GM18505 (cell line): ENCODE results near the gene PTGS2.
"Not testable (repeated sequence)": the region's sequence is repeated elsewhere in the genome, so short reads cannot be mapped to it uniquely, and the experiment has no call there.

Experiments
- ATAC-seq: cut with Tn5 transposase; IDR thresholded peaks from one replicate; pipeline ENCODE4 v1.9.1; 2021; ENCODE audit not compliant: unreplicated experiment
- POLR2A ChIP-seq: IDR thresholded peaks from 4 replicates; pipeline ENCODE4 v1.6.1; 2011; ENCODE audit warnings: borderline replicate concordance; ENCODE audit not compliant: insufficient read depth, insufficient read length; ENCODE audit errors: extremely low read depth

The PTGS2 gene

DNA sequence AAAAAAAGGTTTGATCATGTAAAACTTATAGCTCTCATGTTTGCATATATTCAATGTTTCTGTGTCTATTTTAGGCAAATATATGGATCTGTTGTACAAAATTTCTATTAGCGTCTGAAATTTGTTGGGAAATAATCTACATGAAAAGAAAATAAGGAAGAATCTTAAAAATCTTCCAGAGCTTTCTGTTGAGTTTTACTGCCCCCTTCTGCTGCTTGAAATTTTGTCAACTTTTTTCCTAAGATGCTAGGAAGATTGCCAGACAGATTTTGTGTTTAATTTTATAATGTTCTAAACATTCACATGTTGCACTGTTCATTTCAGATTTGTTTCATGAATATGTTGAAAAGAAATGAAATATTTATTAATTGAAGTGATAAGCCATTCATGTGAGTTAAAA lies 2.5 kb upstream of the PTGS2 start:
- TF ChIP-seq POLR2A: no peak
- no peak for ATAC-seq

DNA sequence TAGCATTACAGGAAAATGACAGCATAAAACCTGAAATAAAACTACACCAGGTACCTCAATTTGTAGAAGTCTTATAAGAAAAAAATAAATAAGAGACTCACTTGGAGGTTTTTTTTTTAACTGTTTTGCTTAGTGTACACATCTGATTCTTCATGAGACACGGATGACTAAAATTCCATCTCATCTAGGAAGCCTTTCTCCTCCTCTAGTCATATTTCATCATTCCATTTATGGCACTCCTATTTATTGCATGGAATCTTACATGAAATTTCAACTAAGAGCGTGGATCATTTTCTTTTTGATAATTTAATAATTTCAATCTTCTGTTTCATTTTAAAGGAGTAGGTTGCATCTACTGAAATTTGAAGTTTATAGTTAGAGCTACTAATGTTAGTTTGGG lies 1.6 kb upstream of the PTGS2 start:
- no peak for ATAC-seq
- TF ChIP-seq POLR2A: no peak

DNA sequence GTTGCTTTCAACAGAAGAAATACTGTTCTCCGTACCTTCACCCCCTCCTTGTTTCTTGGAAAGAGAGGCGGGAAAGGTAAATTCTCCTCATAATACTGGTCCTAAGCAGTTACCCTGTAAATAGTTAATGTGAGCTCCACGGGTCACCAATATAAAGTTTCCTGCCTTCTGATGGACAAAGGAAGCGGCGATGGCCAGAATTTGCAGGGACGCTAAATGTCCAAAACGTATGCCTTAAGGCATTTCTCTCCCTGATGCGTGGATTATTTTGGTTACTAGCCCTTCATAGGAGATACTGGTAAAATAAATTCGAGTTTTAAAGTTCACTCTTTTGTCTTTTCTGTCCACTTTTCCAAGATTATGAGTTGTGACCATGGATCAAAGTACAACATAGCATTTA lies 898 bp upstream of the PTGS2 start:
- TF ChIP-seq POLR2A: no peak
- no peak for ATAC-seq

DNA sequence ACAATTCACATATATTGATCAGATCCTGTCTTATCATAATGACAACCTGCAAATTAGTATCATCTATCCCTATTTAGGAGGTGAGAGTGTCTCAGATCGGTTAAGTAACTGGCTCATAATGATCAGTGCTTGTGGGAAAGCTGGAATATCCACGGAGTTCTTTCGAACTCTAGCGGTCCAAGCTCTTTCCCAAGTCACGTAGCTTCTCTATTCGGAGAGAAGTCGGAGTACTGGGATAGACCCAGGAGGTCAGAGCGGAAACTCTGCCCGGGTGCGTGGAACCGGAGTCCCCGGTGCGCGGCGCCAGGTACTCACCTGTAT lies 339 bp downstream of the PTGS2 start:
- no peak for ATAC-seq
- TF ChIP-seq POLR2A: no peak

DNA sequence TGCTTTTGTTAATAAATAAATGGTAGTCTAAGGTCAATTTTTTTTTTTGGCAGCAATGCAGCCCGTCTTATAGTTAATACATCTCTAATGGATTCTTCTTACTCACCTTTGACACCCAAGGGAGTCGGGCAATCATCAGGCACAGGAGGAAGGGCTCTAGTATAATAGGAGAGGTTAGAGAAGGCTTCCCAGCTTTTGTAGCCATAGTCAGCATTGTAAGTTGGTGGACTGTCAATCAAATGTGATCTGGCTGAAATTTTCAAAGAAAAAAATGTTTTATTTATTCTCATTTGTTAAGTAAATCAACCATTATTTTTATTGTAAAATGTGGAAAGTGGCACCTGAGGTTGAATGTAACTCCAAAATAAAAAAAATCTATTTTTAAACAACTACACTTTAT lies 2.1 kb downstream of the PTGS2 start:
- no peak for TF ChIP-seq POLR2A

DNA sequence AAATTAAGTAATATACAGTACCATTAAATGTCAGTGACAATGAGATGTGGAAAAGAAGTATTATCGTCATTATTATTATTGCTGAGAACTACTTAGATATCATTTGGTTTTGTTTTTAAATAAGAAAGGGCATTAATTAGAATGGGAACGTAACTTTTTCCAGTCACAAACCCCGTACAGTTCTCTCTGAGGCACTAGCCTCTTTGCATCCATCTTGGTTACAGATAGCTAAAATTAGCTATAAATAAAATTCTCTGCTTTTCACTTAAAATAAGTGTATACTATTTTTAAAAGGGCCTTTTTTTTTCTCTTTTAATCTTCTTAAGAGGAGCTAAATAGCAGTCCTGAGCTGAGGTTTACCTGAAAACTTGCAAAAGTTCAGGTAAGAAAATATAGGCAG lies 7.6 kb downstream of the PTGS2 start:
- no peak for ATAC-seq
- TF ChIP-seq POLR2A: no peak

More for the DNA sequence above, 2.1 kb downstream of the PTGS2 start:
- no peak for ATAC-seq

DNA sequence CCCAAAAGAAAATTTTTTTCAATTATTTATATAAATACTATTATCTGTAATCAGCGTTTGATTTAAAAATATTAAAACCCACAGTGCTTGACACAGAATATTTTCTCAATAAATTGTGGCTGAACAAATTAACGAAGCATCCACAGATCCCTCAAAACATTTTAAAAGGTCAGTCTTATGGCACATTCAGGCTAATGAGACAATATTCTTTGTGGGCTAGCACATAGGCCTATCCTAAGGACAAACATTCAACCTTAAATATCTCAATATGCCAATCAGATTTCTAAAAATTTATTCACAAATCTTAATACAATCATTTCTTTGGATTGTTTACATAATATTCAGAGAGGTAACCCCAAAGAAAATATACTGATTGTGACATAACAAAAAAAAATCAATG lies 8.1 kb downstream of the PTGS2 start:
- ATAC-seq: no peak
- no peak for TF ChIP-seq POLR2A

DNA sequence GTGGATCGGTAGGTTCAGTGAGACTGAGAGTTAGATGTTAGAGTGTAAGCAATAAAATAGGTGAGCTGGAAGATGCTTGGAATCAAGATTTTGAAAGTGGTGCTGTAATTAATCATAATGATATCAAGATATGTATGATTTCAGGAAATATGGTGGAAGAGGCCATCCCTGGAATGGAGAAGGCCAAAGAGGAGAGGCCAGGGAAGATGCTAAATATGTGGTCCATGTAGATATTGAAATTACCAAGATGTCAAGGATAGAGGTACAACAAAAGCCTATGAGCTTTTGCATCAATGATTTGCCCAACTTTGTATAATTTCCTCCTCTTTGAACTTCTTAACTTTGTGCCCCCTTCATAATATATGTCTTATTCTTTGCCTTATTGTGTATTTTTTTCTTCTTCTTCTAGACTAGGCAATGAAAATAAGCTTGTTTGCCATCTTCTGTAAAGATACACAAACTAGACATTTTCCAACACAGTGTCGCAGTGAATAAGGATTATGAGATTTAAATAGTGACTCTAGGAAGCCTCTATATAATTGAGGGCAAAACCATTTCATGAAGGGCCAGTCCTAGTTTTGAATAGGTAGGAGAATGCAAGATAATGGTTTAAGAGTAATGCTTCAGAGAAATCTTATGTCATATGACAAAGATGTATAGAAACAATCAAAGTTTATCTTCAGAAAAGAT lies 8.9 kb downstream of the PTGS2 start:
- no peak for ATAC-seq
- TF ChIP-seq POLR2A: no peak

DNA sequence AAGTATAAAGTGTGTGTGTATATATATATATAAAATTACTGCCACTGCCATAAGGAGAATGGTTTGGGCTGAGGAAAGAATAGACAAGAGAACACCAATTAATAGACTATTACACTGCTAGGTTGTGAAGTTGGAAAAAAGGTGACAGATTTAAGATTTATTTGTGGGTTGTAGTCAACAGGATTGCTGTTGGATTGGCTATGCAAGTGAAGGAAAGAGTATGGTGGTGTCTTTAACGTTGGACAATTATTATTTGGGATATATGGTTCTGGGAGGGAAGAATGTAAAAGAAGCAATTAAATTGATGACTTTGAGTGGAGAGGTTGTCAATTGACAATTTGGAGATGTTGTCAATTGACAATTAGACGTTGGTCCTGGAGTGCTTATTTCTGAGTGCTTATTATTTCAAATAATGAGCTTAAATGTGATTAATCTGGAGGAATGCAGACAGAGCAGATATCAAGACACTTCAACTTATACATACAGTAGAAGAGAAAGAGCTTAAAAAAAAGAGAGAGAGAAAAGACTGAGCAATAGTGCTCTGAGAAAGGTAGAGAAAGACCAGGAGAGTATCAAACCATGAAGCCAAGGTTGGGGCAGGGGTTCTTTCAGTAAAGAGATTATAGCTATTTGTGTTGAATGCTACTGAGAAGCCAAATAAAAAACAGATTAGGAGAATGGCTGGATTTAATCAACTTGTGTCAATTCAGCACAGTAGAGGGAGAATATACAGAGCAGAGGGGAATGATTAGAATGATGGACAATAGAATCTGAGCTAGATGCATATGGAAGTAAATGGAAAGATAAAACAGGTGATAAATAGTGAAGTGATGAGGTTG lies 9.7 kb downstream of the PTGS2 start:
- TF ChIP-seq POLR2A: no peak
- ATAC-seq: no peak

DNA sequence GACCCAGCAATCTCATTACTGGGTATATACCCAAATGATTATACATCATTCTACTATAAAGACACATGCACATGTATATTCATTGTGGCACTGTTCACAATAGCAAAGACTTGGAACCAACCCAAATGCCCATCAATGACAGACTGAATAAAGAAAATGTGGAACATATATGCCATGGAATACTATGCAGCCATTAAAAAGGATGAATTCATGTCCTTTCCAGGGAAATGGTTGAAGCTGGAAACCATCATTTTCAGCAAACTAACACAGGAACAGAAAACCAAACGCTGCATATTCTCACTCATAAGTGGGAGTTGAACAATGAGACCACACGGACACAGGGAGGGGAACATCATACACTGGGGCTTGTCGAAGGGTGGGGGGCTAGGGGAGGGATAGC lies 10.4 kb downstream of the PTGS2 start:
- ATAC-seq: not testable (repeated sequence)

DNA sequence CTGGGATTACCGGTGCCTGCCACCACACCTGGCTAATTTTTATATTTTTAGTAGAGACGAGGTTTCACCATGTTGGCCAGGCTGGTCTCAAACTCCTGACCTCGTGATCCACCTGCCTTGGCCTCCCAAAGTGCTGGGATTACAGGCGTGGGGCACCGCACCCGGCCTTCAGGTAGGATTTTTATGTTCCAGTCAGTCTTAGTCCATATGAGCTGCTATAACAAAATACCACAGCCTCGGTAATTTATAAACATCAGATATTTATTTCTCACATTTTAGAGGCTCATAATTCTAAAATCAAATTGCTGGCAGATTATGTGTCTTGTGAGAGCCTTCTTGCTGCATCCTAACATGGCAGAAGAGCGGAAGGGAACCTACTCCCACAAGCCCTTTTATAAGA lies 16.0 kb downstream of the PTGS2 start:
- not testable (repeated sequence) for ATAC-seq

DNA sequence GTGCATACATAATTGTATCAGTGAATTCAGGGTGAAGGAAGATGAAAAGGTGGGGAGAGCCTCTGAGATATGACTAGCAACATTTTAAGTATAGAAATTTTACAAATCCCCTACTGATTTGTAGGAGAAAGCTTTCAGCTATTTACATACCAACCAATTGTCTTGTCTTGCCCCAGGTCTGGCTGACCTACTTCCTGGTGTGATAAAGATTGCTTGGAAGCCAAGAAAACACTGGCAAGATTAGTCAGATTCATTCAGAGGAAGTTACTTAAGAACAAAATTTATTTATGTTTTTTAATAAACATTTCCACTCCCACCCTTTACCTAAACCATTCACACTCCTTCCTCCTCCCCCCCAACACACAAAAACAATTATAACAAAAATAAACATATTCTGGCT lies 17.5 kb downstream of the PTGS2 start:
- no peak for ATAC-seq
- no peak for TF ChIP-seq POLR2A

DNA sequence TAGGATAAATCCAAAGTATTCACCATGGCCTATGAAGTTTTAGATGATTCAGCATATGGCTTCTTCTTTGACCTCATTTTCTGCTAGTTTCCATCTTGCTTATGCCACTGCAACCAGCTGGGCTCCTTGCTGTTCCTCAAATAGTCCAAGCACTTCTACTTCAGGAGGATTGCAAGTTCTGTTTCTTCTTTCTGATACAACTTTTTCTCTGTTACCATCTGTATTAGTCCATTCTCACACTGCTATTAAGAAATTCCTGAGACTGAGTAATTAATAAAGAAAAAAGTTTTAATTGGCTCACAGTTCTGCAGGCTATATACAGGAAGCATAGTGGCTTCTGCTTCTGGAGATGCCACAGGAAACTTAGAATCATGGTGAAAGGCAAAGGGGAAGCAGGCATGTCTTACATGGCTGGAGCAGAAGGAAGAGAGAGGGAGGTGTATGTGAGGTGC lies 20.3 kb downstream of the PTGS2 start:
- no peak for TF ChIP-seq POLR2A
- no peak for ATAC-seq

DNA sequence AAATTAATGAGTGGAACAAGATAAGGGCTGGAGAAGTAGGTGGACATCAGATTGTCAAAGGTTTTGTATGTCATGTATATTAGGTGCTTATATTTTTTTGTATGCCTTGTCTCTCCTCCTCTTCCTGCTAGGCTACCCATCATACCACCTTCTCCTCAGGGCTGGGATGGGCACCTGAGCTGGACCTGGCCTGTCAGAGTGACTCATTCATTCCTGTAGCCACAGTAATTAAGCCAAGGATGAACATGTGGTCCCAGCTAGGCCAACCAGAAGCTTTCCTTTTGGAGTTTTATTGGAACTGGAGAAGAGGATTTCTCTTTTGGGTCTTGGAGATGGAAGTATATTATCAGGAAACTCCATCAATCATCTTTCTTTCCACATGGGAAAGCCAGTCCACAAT lies 21.2 kb downstream of the PTGS2 start:
- no peak for TF ChIP-seq POLR2A

DNA sequence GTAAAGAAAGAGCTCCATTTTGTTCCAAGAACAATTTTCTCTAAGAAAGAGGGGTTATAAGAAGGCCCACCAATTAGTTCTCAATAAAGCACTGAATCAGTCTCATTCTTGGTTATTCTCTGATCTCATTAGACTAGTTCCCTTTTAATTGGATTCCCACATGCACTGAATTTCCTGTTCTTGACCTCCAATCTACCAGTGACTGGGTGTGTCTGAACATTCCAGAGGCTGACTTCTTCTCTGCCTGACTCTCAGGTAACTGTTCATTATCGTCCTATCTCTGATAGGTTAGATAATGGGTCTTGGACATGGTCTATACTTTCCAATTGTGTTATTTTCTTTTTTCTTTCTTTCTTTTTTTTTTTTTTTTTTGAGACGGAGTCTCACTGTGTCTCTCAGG lies 22.7 kb downstream of the PTGS2 start:
- no peak for ATAC-seq
- no peak for TF ChIP-seq POLR2A

More for the DNA sequence above, 21.2 kb downstream of the PTGS2 start:
- ATAC-seq: no peak

DNA sequence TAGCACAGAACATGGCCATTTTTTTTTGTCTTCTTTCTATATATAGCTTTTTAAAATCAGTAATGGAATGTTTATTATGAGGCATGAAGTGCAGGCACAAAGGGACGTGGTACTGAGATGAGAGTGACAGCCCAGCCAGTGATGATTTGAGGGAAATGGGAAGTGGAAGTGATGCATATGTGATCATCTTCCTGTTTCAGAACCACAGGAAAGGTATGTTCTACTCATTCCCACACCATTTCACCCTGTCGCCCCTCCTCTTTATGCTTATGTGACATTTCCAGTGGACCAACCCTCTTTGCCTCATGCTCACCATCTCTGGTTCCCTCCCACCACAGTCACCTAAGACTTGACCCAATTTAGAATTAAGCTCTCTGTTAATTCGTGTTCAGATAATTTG lies 24.3 kb downstream of the PTGS2 start:
- TF ChIP-seq POLR2A: no peak
- ATAC-seq: no peak
